ENCODE data around the gene FBXL17. TPM values are rescaled to one million over a fixed set of nuclear protein-coding genes. Genes with fewer than 3 reads are reported as not detected.
A peak's percentile ranks its signal among the peaks of the same experiment; 100 is the strongest.
"Not testable (repeated sequence)": the region's sequence is repeated elsewhere in the genome, so short reads cannot be mapped to it uniquely, and the experiment has no call there.

FBXL17 gene
- total and polyA plus RNA-seq, 2 donors = 12.3 to 13.5 TPM

GRCh38 chr5:108409786-108410185 lies 27.9 kb upstream of the FBXL17 start:
- Histone ChIP-seq H3K9me3 (ENCODE audit: control insufficient read depth in 2 of 2, insufficient read depth in 1 of 2, low read length in 1 of 2) (no peaks in the 10 kb centered on the region), H3K36me3 (ENCODE audit: control insufficient read depth in 2 of 2, insufficient read depth in 2 of 2, low read length in 1 of 2) (no peaks in the 10 kb centered on the region), H3K4me1 (ENCODE audit: control insufficient read depth in 2 of 2, insufficient read depth in 2 of 2, low read length in 2 of 2) (no peaks in the 10 kb centered on the region), H3K27me3 (ENCODE audit: control insufficient read depth in 2 of 2, insufficient read depth in 1 of 2, low read length in 1 of 2) (no peaks in the 10 kb centered on the region), H3K4me3 (ENCODE audit: low read length in 2 of 2) (no peak overlapping the region), H3K27ac (ENCODE audit: low read depth in 1 of 2, low read length in 1 of 2) (no peak overlapping the region)
- 87% methylated on average over 2 of the region's 2 CpGs for WGBS
- DNase-seq (ENCODE audit: low read depth in 6 of 9, low spot score in 9 of 9) = no peak

GRCh38 chr5:108405201-108405600 lies 23.3 kb upstream of the FBXL17 start:
- not testable (repeated sequence) for H3K4me1 ChIP-seq (ENCODE audit: control insufficient read depth in 2 of 2, insufficient read depth in 2 of 2, low read length in 2 of 2); H3K36me3 ChIP-seq (ENCODE audit: control insufficient read depth in 2 of 2, insufficient read depth in 2 of 2, low read length in 1 of 2); H3K27ac ChIP-seq (ENCODE audit: low read depth in 1 of 2, low read length in 1 of 2); H3K4me3 ChIP-seq (ENCODE audit: low read length in 2 of 2); H3K27me3 ChIP-seq (ENCODE audit: control insufficient read depth in 2 of 2, insufficient read depth in 1 of 2, low read length in 1 of 2); H3K9me3 ChIP-seq (ENCODE audit: control insufficient read depth in 2 of 2, insufficient read depth in 1 of 2, low read length in 1 of 2); DNase-seq (ENCODE audit: low read depth in 6 of 9, low spot score in 9 of 9)
- 99% methylated on average over 3 of the region's 3 CpGs for WGBS

DNA sequence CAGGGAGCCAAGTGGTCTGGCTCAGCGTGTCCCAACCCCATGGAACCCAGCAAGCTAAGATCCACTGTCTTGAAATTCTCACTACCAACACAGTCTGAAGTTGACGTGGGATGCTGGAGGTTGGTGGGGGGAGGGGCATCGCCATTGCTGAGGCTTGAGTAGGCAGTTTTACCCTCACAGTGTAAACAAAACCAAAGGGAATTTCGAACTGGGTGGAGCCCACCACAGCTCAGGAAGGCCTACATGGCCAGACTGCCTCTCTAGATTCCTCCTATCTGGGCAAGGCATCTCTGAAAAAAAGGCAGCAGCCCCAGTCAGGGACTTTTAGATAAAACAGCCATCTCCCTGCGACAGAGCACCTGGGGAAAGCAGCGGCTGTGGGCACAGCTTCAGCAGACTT lies 17.1 kb upstream of the FBXL17 start:
- Histone ChIP-seq H3K27ac (ENCODE audit: low read depth in 1 of 2, low read length in 1 of 2) (no peak overlapping the region), H3K4me3 (ENCODE audit: low read length in 2 of 2) (no peak overlapping the region), H3K27me3 (ENCODE audit: control insufficient read depth in 2 of 2, insufficient read depth in 1 of 2, low read length in 1 of 2) (no peaks in the 10 kb centered on the region)

DNA sequence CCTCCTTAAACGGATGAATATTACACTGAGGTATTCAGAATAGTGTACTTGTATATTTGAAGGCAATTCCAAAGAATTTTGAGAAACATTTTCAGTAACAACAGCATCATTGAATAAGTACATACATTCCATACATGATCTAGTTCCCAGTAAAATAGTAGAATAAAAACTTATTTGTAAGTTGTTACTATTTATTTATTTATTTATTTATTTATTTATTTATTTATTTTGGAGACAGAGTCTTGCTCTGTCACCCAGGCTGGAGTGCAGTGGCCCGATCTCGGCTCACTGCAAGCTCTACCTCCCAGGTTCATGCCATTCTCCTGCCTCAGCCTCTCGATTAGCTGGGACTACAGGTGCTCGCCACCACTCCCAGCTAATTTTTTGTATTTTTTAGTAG lies 14.9 kb upstream of the FBXL17 start:
- not testable (repeated sequence) for H3K4me1 ChIP-seq (ENCODE audit: control insufficient read depth in 2 of 2, insufficient read depth in 2 of 2, low read length in 2 of 2); H3K36me3 ChIP-seq (ENCODE audit: control insufficient read depth in 2 of 2, insufficient read depth in 2 of 2, low read length in 1 of 2); H3K27me3 ChIP-seq (ENCODE audit: control insufficient read depth in 2 of 2, insufficient read depth in 1 of 2, low read length in 1 of 2); H3K27ac ChIP-seq (ENCODE audit: low read depth in 1 of 2, low read length in 1 of 2); DNase-seq (ENCODE audit: low read depth in 6 of 9, low spot score in 9 of 9); H3K4me3 ChIP-seq (ENCODE audit: low read length in 2 of 2)
- 87% methylated on average over 5 of the region's 5 CpGs for WGBS
- peaks cover 0 to 10% of the 10 kb centered on the region in 2 donors for H3K9me3 ChIP-seq (ENCODE audit: control insufficient read depth in 2 of 2, insufficient read depth in 1 of 2, low read length in 1 of 2)

More for the DNA sequence above, 17.1 kb upstream of the FBXL17 start:
- Histone ChIP-seq H3K4me1 (ENCODE audit: control insufficient read depth in 2 of 2, insufficient read depth in 2 of 2, low read length in 2 of 2) (no peaks in the 10 kb centered on the region), H3K36me3 (ENCODE audit: control insufficient read depth in 2 of 2, insufficient read depth in 2 of 2, low read length in 1 of 2) (no peaks in the 10 kb centered on the region), H3K9me3 (ENCODE audit: control insufficient read depth in 2 of 2, insufficient read depth in 1 of 2, low read length in 1 of 2) (peaks cover 0 to 10% of the 10 kb centered on the region in 2 donors)
- no peak for DNase-seq (ENCODE audit: low read depth in 6 of 9, low spot score in 9 of 9)
- 81% methylated on average over 6 of the region's 6 CpGs for WGBS

GRCh38 chr5:108387758-108388157 lies 5.9 kb upstream of the FBXL17 start:
- no peak overlapping the region for H3K4me3 ChIP-seq (ENCODE audit: low read length in 2 of 2)
- H3K36me3 ChIP-seq (ENCODE audit: control insufficient read depth in 2 of 2, insufficient read depth in 2 of 2, low read length in 1 of 2) = no peaks in the 10 kb centered on the region
- no peak overlapping the region for H3K27ac ChIP-seq (ENCODE audit: low read depth in 1 of 2, low read length in 1 of 2)
- WGBS = 94% methylated on average over 3 of the region's 3 CpGs
- H3K4me1 ChIP-seq (ENCODE audit: control insufficient read depth in 2 of 2, insufficient read depth in 2 of 2, low read length in 2 of 2) = peaks cover 3 to 10% of the 10 kb centered on the region in 2 donors
- no peaks in the 10 kb centered on the region for H3K27me3 ChIP-seq (ENCODE audit: control insufficient read depth in 2 of 2, insufficient read depth in 1 of 2, low read length in 1 of 2)
- no peak for DNase-seq (ENCODE audit: low read depth in 6 of 9, low spot score in 9 of 9)
- no peaks in the 10 kb centered on the region for H3K9me3 ChIP-seq (ENCODE audit: control insufficient read depth in 2 of 2, insufficient read depth in 1 of 2, low read length in 1 of 2)

- Histone ChIP-seq H3K27ac (ENCODE audit: low read depth in 1 of 2, low read length in 1 of 2) (no peak overlapping the region), H3K36me3 (ENCODE audit: control insufficient read depth in 2 of 2, insufficient read depth in 2 of 2, low read length in 1 of 2) (no peaks in the 10 kb centered on the region), H3K9me3 (ENCODE audit: control insufficient read depth in 2 of 2, insufficient read depth in 1 of 2, low read length in 1 of 2) (no peaks in the 10 kb centered on the region), H3K4me1 (ENCODE audit: control insufficient read depth in 2 of 2, insufficient read depth in 2 of 2, low read length in 2 of 2) (peaks cover 3 to 11% of the 10 kb centered on the region in 2 donors), H3K27me3 (ENCODE audit: control insufficient read depth in 2 of 2, insufficient read depth in 1 of 2, low read length in 1 of 2) (no peaks in the 10 kb centered on the region), H3K4me3 (ENCODE audit: low read length in 2 of 2) (no peak overlapping the region)
- WGBS = 96% methylated on average over 3 of the region's 3 CpGs
- DNase-seq (ENCODE audit: low read depth in 6 of 9, low spot score in 9 of 9) = no peak
Observed at GRCh38 chr5:108386345-108387061, 4.6 kb upstream of the FBXL17 start.

DNA sequence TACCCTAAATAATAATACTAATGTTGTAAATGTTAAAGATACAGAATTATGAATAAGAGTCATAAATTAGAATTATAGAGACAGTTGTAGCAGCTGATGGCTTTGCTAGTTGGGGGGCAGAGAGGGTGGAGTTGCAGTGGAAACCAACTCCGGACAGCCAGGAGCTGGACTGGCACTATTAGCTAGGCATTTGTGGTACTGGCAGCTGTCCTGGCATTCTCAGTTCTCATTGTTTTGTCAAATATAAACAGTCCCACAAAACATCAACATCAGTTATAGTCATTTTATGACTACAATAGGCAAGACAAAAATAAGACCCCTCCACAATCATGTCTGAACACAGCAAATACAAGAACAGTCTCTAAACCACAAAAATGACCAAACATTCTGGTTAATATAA lies 2.8 kb upstream of the FBXL17 start:
- 98% methylated on average over 1 of the region's 1 CpG for WGBS
- peaks cover 3 to 13% of the 10 kb centered on the region in 2 donors for H3K4me1 ChIP-seq (ENCODE audit: control insufficient read depth in 2 of 2, insufficient read depth in 2 of 2, low read length in 2 of 2)
- no peaks in the 10 kb centered on the region for H3K9me3 ChIP-seq (ENCODE audit: control insufficient read depth in 2 of 2, insufficient read depth in 1 of 2, low read length in 1 of 2)
- no peak overlapping the region for H3K27ac ChIP-seq (ENCODE audit: low read depth in 1 of 2, low read length in 1 of 2)
- H3K36me3 ChIP-seq (ENCODE audit: control insufficient read depth in 2 of 2, insufficient read depth in 2 of 2, low read length in 1 of 2) = no peaks in the 10 kb centered on the region
- no peak overlapping the region for H3K4me3 ChIP-seq (ENCODE audit: low read length in 2 of 2)
- no peaks in the 10 kb centered on the region for H3K27me3 ChIP-seq (ENCODE audit: control insufficient read depth in 2 of 2, insufficient read depth in 1 of 2, low read length in 1 of 2)
- DNase-seq (ENCODE audit: low read depth in 6 of 9, low spot score in 9 of 9) = no peak

DNA sequence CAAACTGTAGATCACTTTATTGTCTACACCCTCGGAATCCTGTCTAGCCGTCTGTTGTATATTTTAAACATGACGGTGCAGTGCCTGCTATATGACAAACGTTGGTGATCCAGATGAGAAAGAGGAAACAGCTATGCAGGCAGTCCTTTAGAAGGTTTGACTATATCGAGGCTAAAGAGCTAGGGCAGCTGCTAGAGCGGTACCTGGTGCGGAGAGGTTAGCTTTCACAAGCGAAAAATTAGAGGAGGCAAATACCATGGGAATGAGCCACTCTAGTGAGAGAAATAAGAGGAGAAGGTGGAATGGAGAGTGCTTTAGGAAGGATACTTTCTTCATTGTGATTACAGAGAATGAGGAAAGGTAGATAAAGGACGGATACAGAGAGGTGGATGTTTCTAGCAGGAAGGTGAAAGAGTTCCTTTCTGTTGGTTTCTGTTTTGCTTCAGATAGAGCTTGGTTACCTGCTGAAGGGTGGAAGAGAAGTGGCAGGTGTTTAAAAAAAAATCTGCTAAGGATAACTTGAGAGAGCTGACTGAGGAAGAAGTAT lies 959 bp upstream of the FBXL17 start:
- 3% methylated on average over 9 of the region's 9 CpGs for WGBS
- H3K27ac ChIP-seq (ENCODE audit: low read depth in 1 of 2, low read length in 1 of 2) = peak overlapping the region; percentile 98 to 100
- H3K9me3 ChIP-seq (ENCODE audit: control insufficient read depth in 2 of 2, insufficient read depth in 1 of 2, low read length in 1 of 2) = no peaks in the 10 kb centered on the region
- no peaks in the 10 kb centered on the region for H3K36me3 ChIP-seq (ENCODE audit: control insufficient read depth in 2 of 2, insufficient read depth in 2 of 2, low read length in 1 of 2)
- no peaks in the 10 kb centered on the region for H3K27me3 ChIP-seq (ENCODE audit: control insufficient read depth in 2 of 2, insufficient read depth in 1 of 2, low read length in 1 of 2)
- peak overlapping the region; percentile 85 to 97 for H3K4me3 ChIP-seq (ENCODE audit: low read length in 2 of 2)
- peak in 3 of 9 donors; percentile 10 to 33 (median 27) for DNase-seq (ENCODE audit: low read depth in 6 of 9, low spot score in 9 of 9)
- H3K4me1 ChIP-seq (ENCODE audit: control insufficient read depth in 2 of 2, insufficient read depth in 2 of 2, low read length in 2 of 2) = peaks cover 3 to 14% of the 10 kb centered on the region in 2 donors

DNA sequence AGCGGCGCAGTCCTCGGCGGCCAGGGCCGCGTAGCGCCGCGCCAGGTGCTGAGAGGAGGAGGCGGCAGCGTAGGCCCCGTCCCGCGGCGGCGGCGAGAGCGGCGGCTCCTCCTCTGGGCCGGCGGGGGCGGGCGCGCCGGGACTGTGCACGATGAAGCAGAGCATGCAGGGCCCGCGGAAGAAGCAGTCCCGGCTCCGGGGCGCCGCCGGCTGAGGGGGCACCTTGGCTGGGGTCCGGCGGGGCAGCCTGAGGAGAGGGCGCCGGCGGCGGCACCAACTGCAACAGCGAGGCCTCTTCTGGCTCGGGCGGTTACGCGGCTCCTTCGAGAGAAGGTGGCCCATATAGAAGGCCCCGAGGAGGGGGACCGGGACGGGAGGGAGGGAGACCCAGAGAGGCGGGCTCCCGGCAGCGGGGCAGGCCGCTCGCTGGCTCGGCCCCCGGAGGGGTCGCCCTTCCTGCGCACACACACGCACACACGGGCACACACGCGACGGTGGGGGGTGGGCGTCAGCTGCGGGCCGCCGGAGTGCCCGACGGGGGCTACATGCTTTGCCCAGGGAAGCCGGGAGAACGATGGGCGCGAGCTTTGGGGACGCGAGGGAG lies 446 bp downstream of the FBXL17 start:
- DNase-seq (ENCODE audit: low read depth in 6 of 9, low spot score in 9 of 9) = peak in 8 of 9 donors; percentile 34 to 90 (median 68)
- Histone ChIP-seq H3K27ac (ENCODE audit: low read depth in 1 of 2, low read length in 1 of 2) (peak overlapping the region; percentile 98 to 100), H3K4me3 (ENCODE audit: low read length in 2 of 2) (peak overlapping the region; percentile 85 to 97), H3K9me3 (ENCODE audit: control insufficient read depth in 2 of 2, insufficient read depth in 1 of 2, low read length in 1 of 2) (no peaks in the 10 kb centered on the region), H3K27me3 (ENCODE audit: control insufficient read depth in 2 of 2, insufficient read depth in 1 of 2, low read length in 1 of 2) (no peaks in the 10 kb centered on the region), H3K36me3 (ENCODE audit: control insufficient read depth in 2 of 2, insufficient read depth in 2 of 2, low read length in 1 of 2) (no peaks in the 10 kb centered on the region), H3K4me1 (ENCODE audit: control insufficient read depth in 2 of 2, insufficient read depth in 2 of 2, low read length in 2 of 2) (peaks cover 3 to 14% of the 10 kb centered on the region in 2 donors)
- WGBS = under 1% methylated on average over 74 of the region's 74 CpGs
